ENCODE results near the gene ZHX3.
"Not testable (repeated sequence)": the region's sequence is repeated elsewhere in the genome, so short reads cannot be mapped to it uniquely, and the experiment has no call there.

Gene ZHX3

GRCh38 chr20:41316051-41316450 lies 1.5 kb downstream of the ZHX3 start:
- no peak overlapping the region for H3K9ac ChIP-seq
- no peak for TF ChIP-seq CTCF (conservative IDR thresholded peaks at IDR 0.05; ENCODE audit: low read depth, low read length)

GRCh38 chr20:41314386-41314785 lies 3.1 kb downstream of the ZHX3 start:
- no peak overlapping the region for H2AFZ ChIP-seq (ENCODE audit: low read depth)
- no peaks in the 10 kb centered on the region for H3K36me3 ChIP-seq (ENCODE audit: insufficient read depth)
- no peak for TF ChIP-seq CTCF (conservative IDR thresholded peaks at IDR 0.05; ENCODE audit: low read depth, low read length)
- H3K4me1 ChIP-seq (ENCODE audit: low read depth, poor library complexity, severe bottlenecking) = peaks cover 18% of the 10 kb centered on the region
- H3K79me2 ChIP-seq (ENCODE audit: insufficient read depth, low read depth) = no peaks in the 10 kb centered on the region
- no peak overlapping the region for H3K9ac ChIP-seq
- H3K4me3 ChIP-seq (IDR thresholded peaks at IDR 0.05; ENCODE audit: insufficient read depth, low read depth, low read length) = no peak overlapping the region
- no peaks in the 10 kb centered on the region for H3K27me3 ChIP-seq (ENCODE audit: insufficient read depth, low read depth)
- H3K4me2 ChIP-seq = no peak overlapping the region
- no peaks in the 10 kb centered on the region for H4K20me1 ChIP-seq (ENCODE audit: insufficient read depth)
- H3K27ac ChIP-seq = no peak overlapping the region

More at GRCh38 chr20:41316051-41316450, 1.5 kb downstream of the ZHX3 start:
- Histone ChIP-seq H4K20me1 (ENCODE audit: insufficient read depth) (no peaks in the 10 kb centered on the region), H3K4me3 (IDR thresholded peaks at IDR 0.05; ENCODE audit: insufficient read depth, low read depth, low read length) (no peak overlapping the region), H3K27ac (no peak overlapping the region), H2AFZ (ENCODE audit: low read depth) (peak overlapping the region; percentile 90; the same call in 1 of the 2 replicates), H3K36me3 (ENCODE audit: insufficient read depth) (no peaks in the 10 kb centered on the region), H3K79me2 (ENCODE audit: insufficient read depth, low read depth) (no peaks in the 10 kb centered on the region), H3K27me3 (ENCODE audit: insufficient read depth, low read depth) (no peaks in the 10 kb centered on the region), H3K4me1 (ENCODE audit: low read depth, poor library complexity, severe bottlenecking) (peaks cover 18% of the 10 kb centered on the region), H3K4me2 (peak overlapping the region; percentile 95)

GRCh38 chr20:41312009-41312408 lies 5.5 kb downstream of the ZHX3 start:
- H2AFZ ChIP-seq (ENCODE audit: low read depth); H3K36me3 ChIP-seq (ENCODE audit: insufficient read depth); H3K27ac ChIP-seq; H3K79me2 ChIP-seq (ENCODE audit: insufficient read depth, low read depth); H3K9ac ChIP-seq; H3K4me2 ChIP-seq; H3K27me3 ChIP-seq (ENCODE audit: insufficient read depth, low read depth); H3K4me3 ChIP-seq (IDR thresholded peaks at IDR 0.05; ENCODE audit: insufficient read depth, low read depth, low read length); H4K20me1 ChIP-seq (ENCODE audit: insufficient read depth): not testable (repeated sequence)
- H3K4me1 ChIP-seq (ENCODE audit: low read depth, poor library complexity, severe bottlenecking) = peaks cover 11% of the 10 kb centered on the region

- H3K4me2 ChIP-seq = no peak overlapping the region
- H3K27ac ChIP-seq = no peak overlapping the region
- no peaks in the 10 kb centered on the region for H3K4me1 ChIP-seq (ENCODE audit: low read depth, poor library complexity, severe bottlenecking)
- H3K27me3 ChIP-seq (ENCODE audit: insufficient read depth, low read depth) = no peaks in the 10 kb centered on the region
- no peak overlapping the region for H3K4me3 ChIP-seq (IDR thresholded peaks at IDR 0.05; ENCODE audit: insufficient read depth, low read depth, low read length)
- no peak overlapping the region for H3K9ac ChIP-seq
- no peaks in the 10 kb centered on the region for H4K20me1 ChIP-seq (ENCODE audit: insufficient read depth)
- no peak overlapping the region for H2AFZ ChIP-seq (ENCODE audit: low read depth)
- TF ChIP-seq CTCF (conservative IDR thresholded peaks at IDR 0.05; ENCODE audit: low read depth, low read length) = no peak
- no peaks in the 10 kb centered on the region for H3K79me2 ChIP-seq (ENCODE audit: insufficient read depth, low read depth)
- no peaks in the 10 kb centered on the region for H3K36me3 ChIP-seq (ENCODE audit: insufficient read depth)
Observed at GRCh38 chr20:41309817-41310216, 7.7 kb downstream of the ZHX3 start.

GRCh38 chr20:41308726-41309413 lies 8.7 kb downstream of the ZHX3 start:
- Histone ChIP-seq H3K4me2 (no peak overlapping the region), H4K20me1 (ENCODE audit: insufficient read depth) (no peaks in the 10 kb centered on the region), H3K36me3 (ENCODE audit: insufficient read depth) (no peaks in the 10 kb centered on the region), H3K27ac (no peak overlapping the region), H3K4me3 (IDR thresholded peaks at IDR 0.05; ENCODE audit: insufficient read depth, low read depth, low read length) (no peak overlapping the region), H3K4me1 (ENCODE audit: low read depth, poor library complexity, severe bottlenecking) (no peaks in the 10 kb centered on the region), H3K27me3 (ENCODE audit: insufficient read depth, low read depth) (no peaks in the 10 kb centered on the region), H2AFZ (ENCODE audit: low read depth) (no peak overlapping the region), H3K79me2 (ENCODE audit: insufficient read depth, low read depth) (no peaks in the 10 kb centered on the region), H3K9ac (no peak overlapping the region)
- TF ChIP-seq CTCF (conservative IDR thresholded peaks at IDR 0.05; ENCODE audit: low read depth, low read length) = no peak
